ENCODE measurements around the gene HILPDA. TPM values are rescaled to one million over a fixed set of nuclear protein-coding genes. Genes with fewer than 3 reads are reported as not detected.

Gene HILPDA
- total and polyA plus RNA-seq, 3 experiments from 2014 or later: 2.5 to 17.5 (median 16.7) TPM

GRCh38 chr7:128431754-128432153 is 23.9 kb upstream of the HILPDA start:
- no peak overlapping the region for H3K27ac ChIP-seq (ENCODE audit: low read depth, low read length)
- ChIA-PET CTCF (interaction anchor here (1.1 to 3.1 kb wide), 2 partner anchors 24 to 28 kb away, joined by 3 to 19 read pairs; partner anchors contain the start of gene HILPDA), POLR2A (no interaction called here)
- no peak overlapping the region for H3K27ac Mint-ChIP-seq
- H3K36me3 Mint-ChIP-seq: no peaks in the 10 kb centered on the region
- H3K4me1 ChIP-seq (ENCODE audit: insufficient read depth, low read length): no peaks in the 10 kb centered on the region
- H3K36me3 ChIP-seq (ENCODE audit: insufficient read depth, low read length): no peaks in the 10 kb centered on the region
- H3K27me3 Mint-ChIP-seq: peaks cover 9 to 29% of the 10 kb centered on the region in 2 donors
- H3K4me3 ChIP-seq (ENCODE audit: low read length): no peak overlapping the region
- DNase-seq: no peak
- H3K4me1 Mint-ChIP-seq: no peaks in the 10 kb centered on the region
- no peaks in the 10 kb centered on the region for H3K9me3 ChIP-seq (ENCODE audit: low read length)
- H3K9me3 Mint-ChIP-seq: no peaks in the 10 kb centered on the region
- H3K4me3 Mint-ChIP-seq: no peak overlapping the region
- H3K27me3 ChIP-seq (ENCODE audit: insufficient read depth, low read length, poor library complexity, severe bottlenecking): no peaks in the 10 kb centered on the region

GRCh38 chr7:128434413-128435326 is 21.0 kb upstream of the HILPDA start:
- Histone ChIP-seq H3K27ac (ENCODE audit: low read depth, low read length) (no peak overlapping the region), H3K27me3 (ENCODE audit: insufficient read depth, low read length, poor library complexity, severe bottlenecking) (no peaks in the 10 kb centered on the region), H3K4me1 (ENCODE audit: insufficient read depth, low read length) (no peaks in the 10 kb centered on the region), H3K4me3 (ENCODE audit: low read length) (no peak overlapping the region), H3K9me3 (ENCODE audit: low read length) (no peaks in the 10 kb centered on the region), H3K36me3 (ENCODE audit: insufficient read depth, low read length) (no peaks in the 10 kb centered on the region)
- Mint-ChIP-seq H3K9me3 (no peaks in the 10 kb centered on the region), H3K36me3 (no peaks in the 10 kb centered on the region), H3K4me1 (no peaks in the 10 kb centered on the region), H3K4me3 (no peak overlapping the region), H3K27me3 (peaks cover 6 to 20% of the 10 kb centered on the region in 2 donors), H3K27ac (no peak overlapping the region)
- CTCF ChIA-PET: interaction anchor here (1.0 to 2.1 kb wide), 4 partner anchors 7 to 25 kb away, joined by 3 to 7 read pairs (median 4); no protein-coding TSS in a partner anchor
- DNase-seq: no peak
- POLR2A ChIA-PET: no interaction called here

DNA sequence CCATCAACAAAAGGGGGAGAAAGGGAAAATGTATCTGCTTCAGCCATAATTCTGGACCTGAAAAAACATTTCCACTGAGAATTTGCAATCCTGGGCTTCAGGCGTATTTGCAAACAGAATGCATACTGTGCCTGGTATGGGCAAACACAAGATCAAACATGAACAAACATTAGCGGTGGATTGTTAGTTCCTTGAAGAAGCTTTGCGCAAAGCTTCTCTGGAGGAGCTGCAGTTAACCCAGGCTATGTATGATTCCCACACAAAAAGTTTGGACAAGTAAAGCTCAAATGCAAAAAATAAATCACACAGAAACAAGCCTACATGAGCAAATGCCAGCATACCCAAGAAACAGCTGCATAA is 20.4 kb upstream of the HILPDA start:
- H3K27me3 Mint-ChIP-seq: peaks cover 3 to 17% of the 10 kb centered on the region in 2 donors
- Histone ChIP-seq H3K4me1 (ENCODE audit: insufficient read depth, low read length) (no peaks in the 10 kb centered on the region), H3K36me3 (ENCODE audit: insufficient read depth, low read length) (no peaks in the 10 kb centered on the region), H3K27ac (ENCODE audit: low read depth, low read length) (no peak overlapping the region), H3K4me3 (ENCODE audit: low read length) (no peak overlapping the region), H3K9me3 (ENCODE audit: low read length) (no peaks in the 10 kb centered on the region), H3K27me3 (ENCODE audit: insufficient read depth, low read length, poor library complexity, severe bottlenecking) (no peaks in the 10 kb centered on the region)
- no peak overlapping the region for H3K4me3 Mint-ChIP-seq
- H3K9me3 Mint-ChIP-seq: no peaks in the 10 kb centered on the region
- DNase-seq: no peak
- no peak overlapping the region for H3K27ac Mint-ChIP-seq
- no peaks in the 10 kb centered on the region for H3K36me3 Mint-ChIP-seq
- ChIA-PET CTCF (interaction anchor here (1.0 to 2.1 kb wide), 4 partner anchors 8 to 24 kb away, joined by 3 to 7 read pairs (median 4); no protein-coding TSS in a partner anchor), POLR2A (no interaction called here)
- H3K4me1 Mint-ChIP-seq: no peaks in the 10 kb centered on the region

- Mint-ChIP-seq H3K36me3 (no peaks in the 10 kb centered on the region), H3K27ac (no peak overlapping the region), H3K4me3 (no peak overlapping the region), H3K4me1 (no peaks in the 10 kb centered on the region), H3K27me3 (peaks cover 0 to 2% of the 10 kb centered on the region in 2 donors), H3K9me3 (no peaks in the 10 kb centered on the region)
- ChIA-PET CTCF (interaction anchor here (1.3 kb wide), 1 partner anchor 10 kb away, joined by 6 read pairs; no protein-coding TSS in a partner anchor), POLR2A (no interaction called here)
- Histone ChIP-seq H3K9me3 (ENCODE audit: low read length) (no peaks in the 10 kb centered on the region), H3K27ac (ENCODE audit: low read depth, low read length) (peak overlapping the region; percentile 51), H3K4me1 (ENCODE audit: insufficient read depth, low read length) (no peaks in the 10 kb centered on the region), H3K27me3 (ENCODE audit: insufficient read depth, low read length, poor library complexity, severe bottlenecking) (no peaks in the 10 kb centered on the region), H3K4me3 (ENCODE audit: low read length) (no peak overlapping the region), H3K36me3 (ENCODE audit: insufficient read depth, low read length) (no peaks in the 10 kb centered on the region)
- DNase-seq: no peak
These were observed 18.0 kb upstream of the HILPDA start for GRCh38 chr7:128437426-128438332.

DNA sequence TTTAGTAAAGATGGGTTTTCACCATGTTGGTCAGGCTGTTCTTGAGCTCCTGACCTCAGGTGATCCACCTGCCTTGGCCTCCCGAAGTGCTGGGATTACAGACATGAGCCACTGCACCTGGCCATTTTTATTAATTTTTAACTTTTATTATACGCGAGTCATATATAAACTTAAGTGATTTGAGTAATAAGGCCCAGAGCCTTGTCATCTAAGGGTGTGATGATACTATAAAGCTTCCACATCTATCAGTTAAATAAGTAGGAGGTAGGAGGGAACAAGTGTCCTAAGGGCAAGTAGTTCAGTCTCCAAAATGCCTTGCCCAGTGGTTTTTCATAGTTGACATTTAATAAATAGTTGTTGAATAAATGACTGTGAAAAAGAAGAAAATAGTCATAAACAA is 13.3 kb upstream of the HILPDA start:
- CTCF ChIA-PET: interaction anchor here (1.2 to 1.4 kb wide), 2 partner anchors 18 to 24 kb away, joined by 3 read pairs; no protein-coding TSS in a partner anchor
- Histone ChIP-seq H3K9me3 (ENCODE audit: low read length) (no peaks in the 10 kb centered on the region), H3K27me3 (ENCODE audit: insufficient read depth, low read length, poor library complexity, severe bottlenecking) (no peaks in the 10 kb centered on the region), H3K4me1 (ENCODE audit: insufficient read depth, low read length) (no peaks in the 10 kb centered on the region), H3K36me3 (ENCODE audit: insufficient read depth, low read length) (no peaks in the 10 kb centered on the region), H3K4me3 (ENCODE audit: low read length) (no peak overlapping the region), H3K27ac (ENCODE audit: low read depth, low read length) (no peak overlapping the region)
- no peak overlapping the region for H3K4me3 Mint-ChIP-seq
- H3K9me3 Mint-ChIP-seq: no peaks in the 10 kb centered on the region
- H3K27me3 Mint-ChIP-seq: no peaks in the 10 kb centered on the region
- POLR2A ChIA-PET: no interaction called here
- peaks cover 0 to 4% (median 0%) of the 10 kb centered on the region in 3 donors for H3K4me1 Mint-ChIP-seq
- H3K27ac Mint-ChIP-seq: no peak overlapping the region
- H3K36me3 Mint-ChIP-seq: no peaks in the 10 kb centered on the region
- no peak for DNase-seq

DNA sequence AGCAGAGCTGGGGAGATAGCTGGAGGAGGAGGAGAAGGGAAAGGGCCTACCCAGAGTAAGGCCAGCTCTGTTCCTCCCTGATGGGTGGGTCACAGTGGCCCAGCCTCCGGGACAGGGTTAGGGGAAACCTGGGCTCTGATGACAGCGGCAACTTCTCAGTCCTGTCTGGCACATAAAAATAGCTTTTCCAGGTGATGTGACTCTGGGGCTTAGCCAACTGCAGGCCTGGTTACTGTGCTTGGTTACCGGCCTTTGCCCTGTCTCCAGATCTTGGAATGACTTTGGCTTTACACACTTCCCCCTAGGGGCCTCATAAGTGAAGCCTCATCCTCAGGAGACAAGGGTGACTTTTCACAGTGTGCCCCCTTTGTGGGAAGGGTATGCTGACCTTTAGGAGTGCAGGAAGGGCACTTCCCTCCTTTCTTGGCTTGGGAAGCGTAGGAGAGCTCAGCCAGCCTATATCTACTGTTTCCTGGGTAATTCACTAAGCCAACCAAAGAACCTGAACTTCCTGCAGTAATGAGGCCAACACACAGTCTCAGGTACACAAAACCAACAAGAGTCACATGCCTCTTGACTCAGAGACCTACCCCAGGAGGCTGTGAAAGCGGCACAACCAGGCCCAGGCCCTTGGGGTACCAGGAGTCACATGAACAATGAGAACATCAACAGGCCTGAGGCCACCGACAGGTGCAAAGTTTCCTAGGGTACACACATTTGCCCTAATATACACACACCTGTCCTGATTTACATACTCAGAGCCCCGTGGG is 11.7 kb upstream of the HILPDA start:
- Histone ChIP-seq H3K4me3 (ENCODE audit: low read length) (no peak overlapping the region), H3K36me3 (ENCODE audit: insufficient read depth, low read length) (no peaks in the 10 kb centered on the region), H3K4me1 (ENCODE audit: insufficient read depth, low read length) (no peaks in the 10 kb centered on the region), H3K27me3 (ENCODE audit: insufficient read depth, low read length, poor library complexity, severe bottlenecking) (no peaks in the 10 kb centered on the region), H3K27ac (ENCODE audit: low read depth, low read length) (no peak overlapping the region), H3K9me3 (ENCODE audit: low read length) (no peaks in the 10 kb centered on the region)
- POLR2A ChIA-PET: no interaction called here
- H3K27me3 Mint-ChIP-seq: no peaks in the 10 kb centered on the region
- peak overlapping the region in 4 of 8 donors; percentile 17 to 76 (median 31) for H3K27ac Mint-ChIP-seq
- H3K4me3 Mint-ChIP-seq: no peak overlapping the region
- H3K36me3 Mint-ChIP-seq: no peaks in the 10 kb centered on the region
- CTCF ChIA-PET: interaction anchor here (0.6 to 1.6 kb wide), 5 partner anchors 16 to 46 kb away, joined by 3 to 6 read pairs (median 5); no protein-coding TSS in a partner anchor
- H3K9me3 Mint-ChIP-seq: no peaks in the 10 kb centered on the region
- no peak for DNase-seq
- peaks cover 0 to 4% (median 0%) of the 10 kb centered on the region in 3 donors for H3K4me1 Mint-ChIP-seq

DNA sequence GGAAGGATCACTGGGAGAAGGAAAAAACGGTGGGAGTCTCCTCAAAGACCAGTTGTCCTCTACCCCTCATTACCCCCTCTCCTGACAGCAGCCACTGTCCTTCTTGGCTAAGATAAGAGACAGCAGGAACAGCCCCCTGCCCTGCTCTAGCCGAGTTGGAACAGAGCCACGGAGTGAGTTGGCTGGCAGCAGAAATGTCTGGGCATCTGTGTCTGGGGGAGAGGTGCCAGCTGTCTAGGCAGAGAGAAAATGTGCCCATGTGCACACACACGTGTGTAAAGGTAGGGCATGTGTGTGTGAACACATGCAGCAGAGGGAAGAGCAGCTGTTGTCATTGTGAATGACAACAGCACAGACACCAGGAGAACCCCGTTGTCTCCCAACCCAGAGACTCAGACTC is 9.4 kb upstream of the HILPDA start:
- Histone ChIP-seq H3K4me3 (ENCODE audit: low read length) (no peak overlapping the region), H3K27ac (ENCODE audit: low read depth, low read length) (no peak overlapping the region), H3K9me3 (ENCODE audit: low read length) (no peaks in the 10 kb centered on the region), H3K4me1 (ENCODE audit: insufficient read depth, low read length) (no peaks in the 10 kb centered on the region), H3K36me3 (ENCODE audit: insufficient read depth, low read length) (no peaks in the 10 kb centered on the region), H3K27me3 (ENCODE audit: insufficient read depth, low read length, poor library complexity, severe bottlenecking) (no peaks in the 10 kb centered on the region)
- Mint-ChIP-seq H3K27ac (no peak overlapping the region), H3K36me3 (no peaks in the 10 kb centered on the region), H3K4me3 (no peak overlapping the region), H3K4me1 (peaks cover 0 to 4% (median 0%) of the 10 kb centered on the region in 3 donors), H3K9me3 (no peaks in the 10 kb centered on the region), H3K27me3 (no peaks in the 10 kb centered on the region)
- ChIA-PET CTCF (no interaction called here), POLR2A (no interaction called here)
- no peak for DNase-seq

All from CD8-positive, alpha-beta memory T cell (primary cell).